ENCODE data around the gene GFOD1.

Gene GFOD1

DNA sequence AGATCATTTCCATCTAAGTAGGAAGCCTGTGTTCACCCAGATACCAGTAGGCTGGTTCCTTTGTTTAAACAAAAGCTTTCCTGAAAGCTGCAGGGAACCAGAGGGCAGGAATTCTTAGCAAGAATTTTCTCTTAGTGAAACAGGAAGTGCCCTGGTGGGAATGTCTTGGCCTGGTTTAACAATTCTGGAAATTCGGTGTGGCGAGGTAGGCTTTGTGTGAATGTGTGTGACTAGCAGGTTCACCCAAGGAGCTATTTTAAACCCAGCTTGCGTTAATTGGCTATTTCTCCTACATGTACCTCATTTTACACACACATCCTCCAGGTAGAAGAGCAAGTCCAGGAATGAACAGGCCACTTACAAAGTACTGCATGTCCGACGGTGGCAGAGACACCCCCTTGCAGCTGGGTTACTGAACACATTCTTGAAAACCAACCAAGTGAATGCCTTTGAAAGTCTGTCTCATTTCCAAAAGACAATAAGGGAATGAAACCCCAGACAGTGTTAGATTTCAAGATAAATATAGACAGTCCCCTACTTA, 64.6 kb downstream of the GFOD1 start:
- no peak for DNase-seq (ENCODE audit: low read depth)

DNA sequence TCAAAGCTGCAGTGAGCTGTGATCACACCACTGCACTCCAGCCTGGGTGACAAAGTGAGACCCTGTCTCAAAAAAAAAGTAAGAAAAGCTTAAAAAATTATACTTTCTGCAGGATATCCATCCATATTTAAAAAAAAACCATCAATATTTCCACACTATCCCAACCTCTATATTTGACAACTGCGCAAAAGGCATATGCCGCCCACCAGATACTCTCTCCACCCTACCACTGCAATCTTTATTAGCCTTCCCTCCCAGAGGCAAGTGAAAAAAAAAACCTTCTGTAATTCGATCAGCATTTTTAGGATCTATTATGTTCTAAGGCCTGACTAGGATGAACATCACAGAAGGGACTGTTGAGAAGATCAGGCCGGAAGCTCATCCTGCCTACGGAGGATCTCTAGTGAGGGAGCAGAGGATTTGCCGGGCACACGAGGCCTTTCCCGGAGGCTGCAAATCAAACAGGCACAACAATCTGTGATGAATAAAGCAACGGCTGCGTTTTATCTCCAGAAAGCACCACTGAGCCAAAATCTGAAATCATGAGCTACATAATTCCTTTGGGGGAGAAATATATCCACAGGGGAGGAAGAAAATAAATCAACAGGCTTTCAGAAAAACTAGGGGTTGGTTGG, 65.9 kb downstream of the GFOD1 start:
- DNase-seq (ENCODE audit: low read depth), result no peak

DNA sequence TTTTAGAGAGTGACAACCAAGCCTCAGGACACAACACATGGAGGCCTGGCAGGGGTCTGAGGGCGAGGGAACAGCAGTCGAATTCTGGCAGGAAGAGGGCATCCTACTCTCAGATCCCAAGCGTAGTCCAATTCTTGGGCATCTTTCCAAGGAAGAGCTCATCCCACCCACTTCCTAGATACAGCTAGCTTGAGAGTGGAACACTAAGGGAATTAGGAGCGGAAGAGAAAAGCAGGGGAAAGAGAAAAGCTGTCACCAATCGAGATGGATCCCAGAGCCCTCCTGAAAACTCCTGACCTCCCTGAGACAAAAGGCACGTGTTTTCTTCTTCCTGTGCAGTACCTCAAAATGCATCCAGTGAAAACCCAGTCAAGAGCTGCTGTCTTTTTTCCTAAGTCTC, 67.1 kb downstream of the GFOD1 start:
- no peak for DNase-seq (ENCODE audit: low read depth)

DNA sequence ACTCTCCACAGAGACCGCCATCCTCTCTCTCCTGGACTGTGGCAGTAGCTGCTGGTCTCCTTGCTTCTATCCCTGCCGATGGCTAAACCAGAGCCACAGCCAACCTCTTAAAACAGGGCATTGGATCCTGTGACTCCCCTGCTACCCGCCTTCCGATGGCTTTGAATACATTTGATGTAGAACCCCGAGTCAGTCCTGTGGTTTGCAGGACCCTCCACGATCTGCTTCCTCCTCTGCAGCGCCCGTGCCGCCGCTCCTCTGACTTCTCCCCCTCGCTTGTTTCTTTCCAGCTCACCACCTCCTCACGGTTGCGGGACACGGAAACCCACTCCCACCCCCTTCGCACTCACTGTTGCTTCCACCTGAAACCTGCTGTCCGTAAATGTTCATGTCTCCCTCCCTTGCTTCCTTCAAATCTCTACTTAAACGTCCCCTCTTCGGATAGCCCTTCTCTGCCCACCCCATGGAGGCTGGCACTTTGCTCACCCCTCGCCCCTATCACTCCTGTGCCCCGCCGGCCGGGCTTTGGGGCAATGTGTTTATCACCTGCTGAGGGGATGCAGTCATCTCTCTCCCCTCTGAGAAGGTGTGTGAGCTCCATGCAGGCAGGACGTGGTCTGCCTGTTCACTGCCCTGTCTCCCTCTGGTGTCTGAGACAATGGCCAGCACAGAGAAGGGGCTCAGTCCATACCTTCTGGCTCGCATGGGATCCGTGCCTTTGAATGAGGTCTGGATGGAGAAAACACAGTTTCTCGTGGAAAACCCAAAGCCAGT, 67.8 kb downstream of the GFOD1 start:
- DNase-seq (ENCODE audit: low read depth), result no peak

DNA sequence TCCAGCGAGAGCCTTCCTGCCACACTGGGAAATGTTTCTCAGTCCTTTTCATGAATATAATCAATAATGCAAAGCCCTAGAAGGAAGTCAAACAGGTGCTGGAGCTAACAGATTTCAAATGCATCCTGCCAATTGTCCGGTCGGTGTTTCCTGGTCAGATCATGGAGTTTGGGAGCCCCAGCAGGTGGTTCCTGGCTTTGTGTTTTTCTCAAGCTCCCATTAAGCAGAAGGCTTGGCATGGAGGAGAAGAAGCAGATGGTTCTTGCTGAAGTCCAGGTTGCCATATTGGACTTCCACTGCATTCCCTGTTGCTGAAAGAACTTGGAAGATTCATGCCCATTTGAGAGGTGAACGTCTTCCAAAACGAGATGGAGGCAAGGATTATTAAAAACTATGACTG, 68.6 kb downstream of the GFOD1 start:
- DNase-seq (ENCODE audit: low read depth), result no peak

DNA sequence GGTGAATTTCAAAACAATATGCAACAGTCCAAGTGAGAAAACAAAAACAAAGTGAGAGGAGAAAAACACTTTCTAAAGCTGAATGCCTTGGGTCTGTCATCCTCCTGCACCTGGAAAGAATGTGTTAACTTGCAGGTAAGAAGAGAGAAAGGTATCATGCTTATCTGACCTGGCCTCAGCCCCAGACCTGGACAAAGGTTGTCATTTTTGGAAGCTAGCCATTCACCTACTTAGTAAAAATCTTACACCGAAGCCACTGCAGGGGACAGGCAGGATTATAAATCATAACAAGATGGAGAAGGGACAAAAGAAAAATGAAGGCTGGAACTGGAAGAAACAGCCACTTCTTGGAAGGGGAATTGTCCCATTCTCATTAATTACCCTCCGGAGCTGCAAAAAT, 69.4 kb downstream of the GFOD1 start:
- no peak for DNase-seq (ENCODE audit: low read depth)

DNA sequence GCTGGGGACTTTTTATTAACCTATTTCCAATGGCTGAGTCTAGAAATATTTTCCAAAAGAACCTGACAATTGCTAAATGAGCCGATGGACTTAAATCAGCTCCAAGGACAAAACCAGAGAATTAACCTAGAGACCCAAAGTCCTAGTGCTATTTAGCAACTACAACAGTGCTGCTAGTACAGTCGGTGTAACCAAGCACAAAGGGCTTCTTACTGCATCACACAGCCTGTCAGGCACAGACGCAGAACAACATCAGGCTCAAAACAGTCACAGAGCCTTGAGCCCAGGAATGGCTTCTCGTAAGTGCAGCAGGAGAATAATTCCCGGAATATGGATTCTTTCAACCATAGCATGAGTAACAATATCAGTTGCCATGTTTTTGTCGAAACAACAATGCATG, 70.0 kb downstream of the GFOD1 start:
- no peak for DNase-seq (ENCODE audit: low read depth)

DNA sequence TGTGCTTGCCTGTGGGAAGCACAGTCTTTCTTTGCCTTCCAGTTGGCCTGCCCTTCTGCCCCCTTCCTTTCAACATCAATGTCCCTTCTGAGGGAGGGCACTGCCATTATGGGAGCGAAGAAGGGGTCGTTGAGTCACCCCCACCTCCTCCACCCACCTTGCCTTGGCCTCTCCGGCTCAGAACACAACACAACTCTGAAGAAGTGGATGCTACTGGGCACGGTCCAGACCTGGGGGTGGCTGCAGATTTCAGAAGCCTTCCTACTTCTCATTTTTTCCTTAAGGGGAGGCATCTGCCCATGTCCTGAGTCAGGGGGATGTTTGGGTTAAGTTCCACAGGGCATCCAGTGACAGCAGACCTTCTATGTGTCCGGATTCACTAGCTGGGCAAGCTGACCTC, 72.1 kb downstream of the GFOD1 start:
- no peak for DNase-seq (ENCODE audit: low read depth)

DNA sequence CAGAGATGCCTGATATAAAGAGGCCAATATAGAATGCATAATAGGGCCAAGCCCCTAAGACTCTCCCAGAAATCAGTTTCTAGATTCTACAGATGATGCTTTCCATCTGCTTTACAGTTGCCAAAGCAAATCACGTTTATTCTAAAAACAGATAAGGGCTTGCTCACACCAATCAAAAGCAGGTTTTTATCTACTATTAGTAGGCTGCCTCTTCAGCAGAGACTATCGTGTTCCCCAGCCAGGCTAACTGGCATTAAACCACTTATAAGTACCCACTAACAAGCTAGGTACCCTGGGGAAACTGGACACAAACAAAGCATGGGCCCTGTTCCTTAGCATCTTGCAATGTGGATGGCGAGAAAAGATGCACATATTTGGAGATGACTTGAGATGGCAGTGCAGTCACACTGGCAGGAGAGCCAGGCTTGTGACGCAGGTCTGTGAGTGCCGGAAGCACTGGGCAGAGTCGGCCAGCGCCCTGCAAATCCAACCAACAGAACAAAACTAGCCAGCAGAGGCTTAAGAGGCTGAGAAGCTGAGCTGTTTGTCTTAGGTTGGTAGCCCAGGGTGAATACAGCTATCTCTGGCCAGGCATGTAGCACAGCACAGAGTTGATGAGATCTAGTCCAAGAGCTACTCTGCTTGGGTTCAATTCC, 73.4 kb downstream of the GFOD1 start:
- no peak for DNase-seq (ENCODE audit: low read depth)

DNA sequence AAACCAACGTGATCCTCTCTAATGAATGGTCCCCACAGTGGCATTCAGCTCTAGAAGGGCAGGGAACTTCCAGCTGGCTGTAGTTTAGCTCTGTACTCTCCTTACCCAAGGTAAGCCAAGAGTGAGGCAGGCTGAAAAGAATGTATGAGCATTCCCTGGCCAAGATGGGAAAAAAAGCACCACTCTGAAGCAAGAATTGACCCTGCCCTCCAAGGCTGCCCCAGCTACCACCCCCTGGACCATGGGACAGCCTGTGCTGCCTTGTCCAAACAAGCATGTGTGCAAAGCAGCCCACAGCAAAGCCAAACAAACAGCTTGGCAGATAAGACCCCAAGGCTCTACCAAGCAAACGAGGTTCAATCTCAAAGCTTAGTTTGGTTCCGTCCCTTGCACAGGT, 73.9 kb downstream of the GFOD1 start:
- DNase-seq (ENCODE audit: low read depth), result no peak

DNA sequence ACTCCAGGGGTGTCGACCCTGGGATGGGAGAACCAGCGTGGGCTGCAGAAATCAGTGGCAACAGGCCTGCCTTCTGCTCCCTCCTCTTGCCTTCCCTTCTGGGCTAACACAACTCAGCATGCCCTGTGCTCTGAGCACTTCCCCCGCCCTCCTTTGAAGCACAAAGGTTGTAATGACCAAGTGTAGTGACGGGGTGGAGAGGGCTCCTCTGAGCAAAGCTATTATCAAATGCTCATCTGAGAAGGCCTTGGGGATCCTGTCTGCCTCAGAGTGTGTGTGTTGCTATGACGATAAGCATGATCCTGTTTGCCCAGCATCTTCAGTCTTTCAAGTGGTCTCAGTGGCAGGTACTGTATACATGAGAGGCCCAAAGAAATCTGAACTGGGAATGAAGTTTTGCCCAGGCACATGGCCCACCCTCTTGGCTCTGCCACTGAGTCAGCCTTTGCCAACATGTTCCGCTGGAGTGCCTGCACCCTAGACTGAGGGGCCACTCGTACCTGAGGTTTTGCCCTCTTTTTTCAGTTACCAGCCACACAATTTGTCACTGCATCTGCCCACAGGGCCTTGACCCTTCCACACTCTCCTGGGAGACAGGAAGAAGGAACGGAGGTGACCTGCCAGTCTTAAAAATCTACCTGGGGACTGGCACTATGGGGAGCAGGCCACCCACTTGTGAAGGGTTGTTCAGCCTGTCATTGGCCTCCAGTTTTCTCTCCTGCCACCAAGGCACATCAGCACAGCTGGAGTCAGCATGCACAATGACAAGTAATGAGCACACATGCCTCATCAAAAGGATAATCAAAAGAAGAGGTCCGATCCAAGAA, 74.5 kb downstream of the GFOD1 start:
- DNase-seq (ENCODE audit: low read depth), result no peak

DNA sequence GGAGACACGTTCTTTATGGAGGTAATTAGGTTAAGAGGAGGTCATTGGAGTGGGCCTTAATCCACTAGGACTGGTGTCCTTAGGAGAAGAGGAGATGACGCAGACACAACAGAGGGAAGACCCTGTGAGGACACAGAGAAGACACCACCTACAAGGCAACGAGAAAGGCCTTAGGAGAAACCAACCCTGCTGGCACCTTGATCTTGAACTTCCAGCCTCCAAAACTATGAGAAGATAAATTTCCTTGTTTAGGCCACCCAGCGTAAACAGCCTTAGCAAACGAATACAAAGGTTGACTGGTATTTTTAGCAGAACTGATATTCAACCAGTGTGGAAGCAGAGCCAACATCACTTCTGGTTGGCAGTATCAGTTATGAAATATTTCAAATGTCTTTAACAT, 75.2 kb downstream of the GFOD1 start:
- DNase-seq (ENCODE audit: low read depth), result no peak

DNA sequence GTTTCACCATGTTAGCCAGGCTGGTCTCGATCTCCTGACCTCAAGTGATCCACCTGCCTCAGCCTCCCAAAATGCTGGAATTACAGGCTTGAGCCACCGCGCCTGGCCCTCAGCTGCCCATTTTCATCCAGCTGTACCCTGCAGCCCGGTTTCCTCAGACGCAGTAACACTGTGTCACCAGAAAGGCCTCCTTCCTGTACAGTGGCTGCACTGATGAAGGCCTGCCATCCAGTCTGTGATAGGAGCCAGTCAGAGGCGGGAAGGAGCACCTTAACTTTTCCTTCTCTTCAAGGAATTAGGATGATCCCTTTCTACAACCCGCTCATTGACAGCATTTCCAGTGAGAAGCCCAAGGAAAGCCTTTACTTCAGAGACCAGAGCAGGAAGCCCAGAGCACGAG, 75.9 kb downstream of the GFOD1 start:
- no peak for DNase-seq (ENCODE audit: low read depth)

DNA sequence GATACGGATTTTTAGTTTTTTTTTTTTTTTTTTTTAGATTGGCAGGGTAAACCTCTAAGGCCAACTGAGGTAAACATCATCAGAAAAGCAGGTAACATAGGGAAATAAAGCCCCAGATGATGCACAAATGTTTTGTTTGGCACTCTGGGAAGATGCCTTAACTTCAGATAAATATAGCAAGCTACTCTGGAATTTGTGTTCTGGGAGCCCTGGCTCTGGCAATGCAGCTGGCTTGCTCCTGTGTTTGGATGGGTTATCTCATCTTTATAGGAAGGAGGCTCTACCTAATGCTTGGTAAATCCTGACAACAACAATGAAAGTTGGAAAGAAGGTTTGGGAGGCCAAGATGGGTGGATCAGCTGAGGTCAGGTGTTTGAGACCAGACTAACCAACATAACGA, 77.4 kb downstream of the GFOD1 start:
- no peak for DNase-seq (ENCODE audit: low read depth)

DNA sequence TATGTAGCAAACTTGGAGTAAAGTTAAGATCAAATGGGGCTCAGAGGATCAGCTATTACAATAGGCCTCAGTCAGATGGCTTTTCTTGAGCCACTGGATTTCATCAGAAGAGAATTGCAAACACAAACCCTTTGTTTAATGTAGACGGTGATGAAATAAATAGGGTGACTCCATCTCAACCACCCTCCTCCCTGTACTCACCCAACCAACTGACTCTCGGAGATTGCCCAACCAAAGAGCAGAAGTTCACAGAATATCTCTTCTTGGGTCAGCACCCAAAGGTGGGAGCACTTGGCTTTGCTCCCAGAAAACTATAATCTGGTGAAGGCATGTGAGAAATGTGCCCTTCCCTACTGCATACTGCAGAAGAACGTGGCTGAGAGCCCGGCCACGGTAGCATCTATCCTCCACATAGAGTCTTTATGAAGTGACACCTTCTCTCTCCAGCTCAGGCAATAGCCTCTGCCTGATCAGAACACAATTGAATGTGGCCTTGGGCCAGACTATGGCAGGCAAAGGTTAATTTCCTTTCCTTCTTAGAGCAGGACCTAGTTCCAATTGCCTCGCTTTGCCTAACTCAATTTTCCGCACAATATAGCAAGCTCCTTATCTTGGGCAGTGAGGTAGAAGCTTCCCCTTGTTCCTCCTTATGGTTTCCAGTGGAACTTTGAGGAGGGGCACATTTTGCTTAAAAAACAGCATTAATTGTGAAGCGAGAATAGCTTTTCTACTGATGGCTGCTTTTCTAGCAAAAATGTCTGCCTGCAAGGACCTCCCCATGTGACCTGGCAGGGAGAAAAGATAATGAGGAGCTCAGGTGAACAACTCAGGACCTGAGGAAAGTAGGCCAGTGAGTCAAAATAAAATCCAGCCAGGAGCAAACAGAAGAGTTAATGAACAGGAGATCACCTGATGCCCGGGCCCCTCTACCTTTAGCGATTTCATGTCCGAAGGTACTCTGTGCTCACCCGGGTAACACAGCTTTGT, 79.4 kb downstream of the GFOD1 start:
- no peak for DNase-seq (ENCODE audit: low read depth)

DNA sequence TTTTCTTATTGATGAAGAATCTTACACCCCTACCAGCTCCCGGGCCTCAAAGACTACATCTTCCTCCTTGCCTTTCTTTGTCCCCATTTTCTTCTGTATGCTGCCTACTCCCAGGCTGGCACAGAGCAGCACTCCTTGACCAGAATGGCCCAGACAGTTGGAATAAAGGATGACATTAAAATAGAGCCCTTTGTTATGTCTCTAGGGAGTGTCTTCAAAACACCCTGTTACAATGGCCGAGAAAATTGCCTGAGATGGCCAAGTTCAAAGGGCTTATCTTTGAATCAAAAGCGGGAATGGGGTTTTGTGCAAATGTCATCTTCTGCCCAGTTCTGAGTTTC, 80.1 kb downstream of the GFOD1 start:
- no peak for DNase-seq (ENCODE audit: low read depth)

DNA sequence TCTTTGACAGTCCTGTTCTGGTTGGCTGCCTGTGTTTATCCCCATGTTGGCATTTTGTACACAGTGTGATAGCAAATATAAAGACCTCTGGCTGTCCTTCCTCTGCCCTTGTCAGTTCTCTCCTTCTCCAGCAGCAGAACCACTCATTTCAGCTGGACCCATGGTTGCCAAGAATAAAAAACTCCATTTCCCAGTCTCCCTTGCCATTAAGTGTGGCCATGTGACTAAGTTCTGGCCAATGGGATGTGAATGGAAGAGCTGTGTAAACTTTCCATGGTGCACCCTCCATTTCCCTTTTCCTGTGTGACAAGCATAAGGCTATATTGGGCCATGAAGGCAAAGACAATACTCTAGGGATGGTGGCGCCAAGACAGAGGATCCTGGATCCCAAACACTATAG, 80.6 kb downstream of the GFOD1 start:
- no peak for DNase-seq (ENCODE audit: low read depth)

DNA sequence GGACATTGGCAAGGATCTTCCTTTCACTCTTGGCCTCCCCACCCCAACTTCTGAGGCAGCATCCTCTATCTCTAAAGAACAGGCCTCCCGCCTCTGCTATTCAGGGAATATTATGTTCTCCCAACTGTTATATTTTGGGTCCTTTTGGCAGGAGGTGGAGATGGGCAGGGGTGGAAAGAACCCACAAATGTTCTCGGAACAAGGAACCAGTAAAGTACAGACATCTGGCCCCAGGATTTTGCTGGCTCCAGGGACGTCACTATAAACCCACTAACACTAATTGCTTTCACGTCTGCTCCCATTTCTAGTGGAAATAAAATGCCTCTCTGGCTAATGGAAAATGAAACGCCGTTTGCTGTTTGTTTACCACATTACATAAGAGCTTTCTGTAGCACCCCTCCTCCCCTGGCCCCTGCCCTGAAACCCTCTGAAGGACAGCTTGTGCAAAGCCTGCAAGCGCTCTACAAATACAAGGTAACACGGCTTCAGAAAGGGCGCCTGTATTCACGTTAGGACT, 81.4 kb downstream of the GFOD1 start:
- DNase-seq (ENCODE audit: low read depth), result no peak

DNA sequence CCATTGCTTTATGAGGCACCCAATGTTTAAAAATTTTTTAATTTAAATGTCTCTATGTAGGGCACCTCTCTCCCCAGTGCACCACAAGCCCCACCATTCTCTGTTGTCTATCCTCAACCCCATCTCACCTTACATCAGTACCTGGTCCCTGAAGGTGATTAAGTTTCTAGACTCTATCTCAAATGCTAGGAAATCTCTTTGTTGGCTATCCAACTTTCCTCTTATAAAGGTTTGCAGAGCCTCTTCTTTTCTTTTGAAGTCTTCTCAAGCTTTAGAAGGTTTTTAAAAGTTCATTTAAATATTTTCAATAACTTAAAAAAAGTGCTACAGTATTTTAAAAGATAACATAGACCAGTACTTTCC, 82.5 kb downstream of the GFOD1 start:
- no peak for DNase-seq (ENCODE audit: low read depth)

DNA sequence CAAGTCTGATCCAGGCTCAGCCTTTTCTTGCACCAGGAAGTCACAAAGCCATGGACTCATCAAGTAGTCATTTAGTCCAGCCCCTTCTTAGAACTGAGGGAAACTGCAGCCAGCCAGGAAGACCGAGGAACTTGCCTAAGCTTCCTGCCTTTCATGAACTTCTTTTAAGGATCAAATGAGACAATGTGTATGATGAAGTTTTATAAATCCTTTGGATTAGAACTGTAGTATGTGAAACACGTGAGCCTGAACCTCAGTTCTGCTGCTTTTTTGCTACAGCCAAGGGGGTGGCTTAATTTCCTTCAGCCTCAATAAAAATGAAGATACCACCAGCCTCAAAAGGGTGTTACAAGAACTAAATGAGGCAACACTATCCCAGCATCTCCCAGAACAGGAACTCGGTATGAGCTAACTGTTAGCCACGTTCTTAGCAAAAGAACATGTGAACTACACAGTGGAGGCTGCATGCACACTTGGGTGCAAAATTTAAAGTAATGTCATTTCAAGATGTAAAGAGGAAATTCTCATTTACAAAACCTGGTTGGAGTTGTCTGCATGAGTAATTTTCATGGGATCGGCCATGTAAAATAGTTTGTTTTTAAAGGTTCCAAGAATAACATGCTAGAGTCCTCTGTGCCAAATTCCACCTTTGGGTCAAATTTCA, 83.0 kb downstream of the GFOD1 start:
- no peak for DNase-seq (ENCODE audit: low read depth)

DNA sequence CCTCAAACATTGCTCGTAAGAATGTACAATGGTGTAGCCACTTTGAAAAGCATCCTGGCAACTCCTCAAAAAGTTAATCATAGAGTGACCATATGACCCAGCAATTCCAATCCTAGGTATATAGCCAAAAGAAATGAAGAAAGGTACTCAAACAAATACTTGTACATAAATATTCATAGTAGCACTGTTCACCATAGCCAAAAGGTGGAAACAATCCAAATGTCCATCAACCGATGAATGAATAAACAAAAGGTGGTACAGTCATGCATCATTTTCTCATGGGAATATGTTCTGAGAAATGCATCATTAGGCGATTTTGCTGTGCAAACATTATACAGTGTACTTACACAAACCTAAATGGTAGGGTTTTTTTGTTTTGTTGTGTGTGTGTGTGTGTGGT, 84.7 kb downstream of the GFOD1 start:
- DNase-seq (ENCODE audit: low read depth), result no peak

Measured in T-helper 22 cell (primary cell).